ENCODE data around the gene TMEM107. TPM values are rescaled to one million over a fixed set of nuclear protein-coding genes. Genes with fewer than 3 reads are reported as not detected.

TMEM107 gene
- total RNA-seq, 2 experiments from 2014 or later = 27.6 to 31.5 TPM

Small RNAs within 50 kb of the gene (microRNA-seq; reads per million reads assigned to microRNA genes)
- gene MIR4521 (ENCODE audit: borderline microRNAs expressed, borderline replicate concordance) (130 reads per million, percentile 62 among the genes with 10 or more reads in this experiment), gene MIR6883 (ENCODE audit: borderline microRNAs expressed, borderline replicate concordance) (not detected)

Other genes starting within 250 kb of the TMEM107 start
- gene KCNAB3, start 246.5 kb downstream of the TMEM107 start, total RNA-seq = 1 to 10 TPM; 2.2 TPM
- 100 to 1,000 TPM; 162 to 172 TPM for gene TRAPPC1, start 244.4 kb downstream of the TMEM107 start, total RNA-seq
- 10 to 100 TPM; 49.3 to 56.3 TPM for gene CNTROB, start 244.2 kb downstream of the TMEM107 start, total RNA-seq
- not detected for gene GUCY2D, start 173.8 kb downstream of the TMEM107 start, total RNA-seq
- gene ALOX15B, start 137.3 kb downstream of the TMEM107 start, total RNA-seq = not detected
- 1 to 10 TPM; 2.0 to 2.1 TPM for gene ALOX12B, start 88.7 kb downstream of the TMEM107 start, total RNA-seq
- gene ALOXE3, start 57.9 kb downstream of the TMEM107 start, total RNA-seq = not detected
- gene HES7, start 52.3 kb downstream of the TMEM107 start, total RNA-seq = 1 to 10 TPM; 2.4 to 2.9 TPM
- 10 to 100 TPM; 62.2 to 73.3 TPM for gene PER1, start 24.0 kb downstream of the TMEM107 start, total RNA-seq
- 10 to 100 TPM; 33.3 to 35.8 TPM for gene VAMP2, start 13.4 kb downstream of the TMEM107 start, total RNA-seq
- 1 to 10 TPM; 4.0 to 4.3 TPM for gene BORCS6, start 13.8 kb upstream of the TMEM107 start, total RNA-seq
- gene AURKB, start 34.2 kb upstream of the TMEM107 start, total RNA-seq = 100 to 1,000 TPM; 243 TPM
- gene CTC1, start 71.7 kb upstream of the TMEM107 start, total RNA-seq = 10 to 100 TPM; 67.0 to 74.7 TPM
- 100 to 1,000 TPM; 106 to 110 TPM for gene PFAS, start 72.9 kb upstream of the TMEM107 start, total RNA-seq
- gene RANGRF, start 112.3 kb upstream of the TMEM107 start, total RNA-seq = 10 to 100 TPM; 36.9 to 39.1 TPM
- 1 to 10 TPM; 2.3 to 3.2 TPM for gene SLC25A35, start 119.0 kb upstream of the TMEM107 start, total RNA-seq
- gene ARHGEF15, start 133.9 kb upstream of the TMEM107 start, total RNA-seq = not detected
- gene ODF4, start 163.5 kb upstream of the TMEM107 start, total RNA-seq = not detected
- gene RPL26, start 206.8 kb upstream of the TMEM107 start, total RNA-seq = 1,000 to 10,000 TPM; 3,652 to 3,827 TPM
- under 1 TPM; 0.07 to 0.10 TPM for gene RNF222, start 221.4 kb upstream of the TMEM107 start, total RNA-seq

Data from activated naive CD4-positive, alpha-beta T cell treated with anti-CD3 and anti-CD28 coated beads for 36 hours (primary cell).